Endodermal cell (in vitro differentiated cells): ENCODE data around the gene DLG2. TPM values are rescaled to one million over a fixed set of nuclear protein-coding genes. Genes with fewer than 3 reads are reported as not detected.
"Not testable (repeated sequence)": the region's sequence is repeated elsewhere in the genome, so short reads cannot be mapped to it uniquely, and the experiment has no call there.

ENCODE experiments used
- DNase-seq: peaks from one replicate; pipeline ENCODE4 v3.0.0-alpha.2; 2017
- H3K27ac ChIP-seq: 2 replicates; pipeline ENCODE4 v1.5.1; 2013; ENCODE audit warnings: mild to moderate bottlenecking, low read depth, low read length, moderate library complexity
- H3K27me3 ChIP-seq: 2 replicates; pipeline ENCODE4 v1.6.1; 2013; ENCODE audit warnings: mild to moderate bottlenecking, low read length, moderate library complexity; ENCODE audit not compliant: insufficient read depth, control insufficient read depth, poor library complexity, severe bottlenecking
- H3K36me3 ChIP-seq: 2 replicates; pipeline ENCODE4 v1.7.0; 2013; ENCODE audit warnings: mild to moderate bottlenecking, low read length, moderate library complexity; ENCODE audit not compliant: control insufficient read depth, insufficient read depth
- H3K4me1 ChIP-seq: one replicate; pipeline ENCODE4 v1.7.0; 2013; ENCODE audit warnings: low read length; ENCODE audit not compliant: control insufficient read depth, insufficient read depth
- H3K4me3 ChIP-seq: 2 replicates; pipeline ENCODE4 v1.5.1; 2013; ENCODE audit warnings: mild to moderate bottlenecking, low read length, moderate library complexity
- H3K9ac ChIP-seq: 2 replicates; pipeline ENCODE4 v1.6.1; 2013; ENCODE audit warnings: mild to moderate bottlenecking, low read length, moderate library complexity; ENCODE audit not compliant: poor library complexity, severe bottlenecking; ENCODE audit errors: extremely low read depth
- H3K9me3 ChIP-seq: 2 replicates; pipeline ENCODE4 v1.6.1; 2013; ENCODE audit warnings: mild to moderate bottlenecking, low read length, moderate library complexity; ENCODE audit not compliant: control insufficient read depth
- H3K27ac Mint-ChIP-seq: 2 replicates; pipeline ENCODE4 v1.8.0; 2020; ENCODE audit warnings: mixed read lengths
- H3K27me3 Mint-ChIP-seq: 2 replicates; pipeline ENCODE4 v1.8.0; 2021; ENCODE audit warnings: mild to moderate bottlenecking, mixed read lengths; ENCODE audit not compliant: insufficient read depth
- H3K36me3 Mint-ChIP-seq: 2 replicates; pipeline ENCODE4 v1.8.0; 2020; ENCODE audit warnings: low read depth, mixed read lengths
- H3K4me1 Mint-ChIP-seq: 2 replicates; pipeline ENCODE4 v1.8.0; 2020; ENCODE audit warnings: mixed read lengths
- H3K4me3 Mint-ChIP-seq: 2 replicates; pipeline ENCODE4 v1.8.0; 2020; ENCODE audit warnings: mild to moderate bottlenecking, moderate library complexity, mixed read lengths
- H3K9me3 Mint-ChIP-seq: 2 replicates; pipeline ENCODE4 v1.8.0; 2020; ENCODE audit warnings: mild to moderate bottlenecking, mixed read lengths
- CTCF ChIP-seq: fragments of 200-600 bp; sonication (generic); conservative IDR thresholded peaks from 2 replicates; pipeline ENCODE4 v1.5.0; 2021; ENCODE audit warnings: antibody characterized with exemption, mild to moderate bottlenecking
- WGBS, 2 experiments: methylation state at CpG; one replicate each; pipeline versions ENCODE4 v1.1.5 to v1.1.7; 2013; ENCODE audit warnings: missing lambda C conversion rate in 2 of 2, mixed read lengths in 1 of 2; ENCODE audit not compliant: insufficient coverage in 1 of 2, insufficient read length in 1 of 2; 5-methylcytosine and 5-hydroxymethylcytosine counted together
- total RNA-seq, 2 donors: library from RNA; stranded (reverse); fragmentation: NEBNext Ultra II Directional in 1 of 2; extraction: Animal tissue kit (Norgen Biotek cat#: 25700) in 1 of 2; gene quantifications; 2 replicates in 1 of 2; 3 replicates in 1 of 2; pipeline ENCODE4 v1.2.1, GENCODE V29; 2021

The DLG2 gene
- total RNA-seq, 2 donors from 2014 or later, result 9.6 to 10.6 TPM

- Mint-ChIP-seq H3K36me3 (no peaks in the 10 kb centered on the region), H3K9me3 (no peaks in the 10 kb centered on the region), H3K27me3 (no peaks in the 10 kb centered on the region), H3K27ac (no peak overlapping the region), H3K4me1 (no peaks in the 10 kb centered on the region), H3K4me3 (no peak overlapping the region)
- H3K4me1 ChIP-seq, result no peaks in the 10 kb centered on the region
- no peaks in the 10 kb centered on the region for H3K9me3 ChIP-seq
- H3K27ac ChIP-seq, result no peak overlapping the region
- TF ChIP-seq CTCF, result no peak
- no peak overlapping the region for H3K9ac ChIP-seq
- no peaks in the 10 kb centered on the region for H3K27me3 ChIP-seq
- H3K4me3 ChIP-seq, result no peak overlapping the region
- no peaks in the 10 kb centered on the region for H3K36me3 ChIP-seq
- DNase-seq, result no peak
- WGBS, 2 experiments, result 86% methylated on average over 3 of the region's 4 CpGs; no CpG with 5 or more reads in 1 of the 2 experiments
These were observed 838.9 kb downstream of the DLG2 start for GRCh38 chr11:84788220-84788619.

GRCh38 chr11:84784158-84784557 is 843.0 kb downstream of the DLG2 start:
- H3K4me3 ChIP-seq, H3K9me3 Mint-ChIP-seq, H3K27me3 ChIP-seq, H3K27ac ChIP-seq, DNase-seq, H3K9ac ChIP-seq, H3K4me1 ChIP-seq, H3K36me3 ChIP-seq, H3K36me3 Mint-ChIP-seq, H3K4me3 Mint-ChIP-seq, H3K27ac Mint-ChIP-seq, H3K27me3 Mint-ChIP-seq, H3K9me3 ChIP-seq, H3K4me1 Mint-ChIP-seq: not testable (repeated sequence)
- 95% methylated on average over 3 of the region's 4 CpGs; no CpG with 5 or more reads in 1 of the 2 experiments for WGBS, 2 experiments

- H3K27ac Mint-ChIP-seq, result no peak overlapping the region
- peak; percentile 78 for TF ChIP-seq CTCF
- H3K4me3 Mint-ChIP-seq, result no peak overlapping the region
- no peaks in the 10 kb centered on the region for H3K27me3 Mint-ChIP-seq
- H3K27ac ChIP-seq, result no peak overlapping the region
- H3K4me1 ChIP-seq, result no peaks in the 10 kb centered on the region
- 37 to 40% methylated on average over 1 to 2 of the region's 3 CpGs for WGBS, 2 experiments
- peaks cover 1% of the 10 kb centered on the region for H3K4me1 Mint-ChIP-seq
- H3K36me3 ChIP-seq, result no peaks in the 10 kb centered on the region
- no peak overlapping the region for H3K9ac ChIP-seq
- DNase-seq, result no peak
- no peaks in the 10 kb centered on the region for H3K9me3 ChIP-seq
- no peaks in the 10 kb centered on the region for H3K36me3 Mint-ChIP-seq
- no peaks in the 10 kb centered on the region for H3K27me3 ChIP-seq
- no peaks in the 10 kb centered on the region for H3K9me3 Mint-ChIP-seq
- no peak overlapping the region for H3K4me3 ChIP-seq
These were observed 846.4 kb downstream of the DLG2 start for GRCh38 chr11:84780689-84781293.

DNA sequence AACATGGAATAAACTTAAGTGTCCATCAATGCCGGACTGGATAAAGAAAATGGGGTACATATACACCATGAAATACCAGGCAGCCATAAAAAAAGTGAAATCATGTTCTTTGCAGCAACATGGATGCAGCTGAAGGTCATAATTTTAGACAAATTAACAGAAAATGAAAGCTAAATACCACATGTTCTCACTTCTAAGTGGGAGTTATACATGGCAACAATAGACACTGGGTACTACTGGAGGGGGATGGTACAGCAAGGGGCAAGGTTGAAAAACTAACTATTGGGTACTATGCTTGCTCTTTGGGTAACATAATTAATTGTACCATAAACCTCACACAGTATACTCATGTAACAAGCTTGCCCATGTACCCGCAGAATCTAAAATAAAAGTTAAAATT is 851.6 kb downstream of the DLG2 start:
- Histone ChIP-seq H3K27ac (no peak overlapping the region), H3K36me3 (no peaks in the 10 kb centered on the region), H3K4me1 (no peaks in the 10 kb centered on the region), H3K4me3 (no peak overlapping the region), H3K9ac (no peak overlapping the region), H3K27me3 (no peaks in the 10 kb centered on the region), H3K9me3 (peaks cover 6% of the 10 kb centered on the region)
- H3K9me3 Mint-ChIP-seq, result peaks cover 14% of the 10 kb centered on the region
- no peaks in the 10 kb centered on the region for H3K4me1 Mint-ChIP-seq
- 88 to 96% methylated on average over 1 to 2 of the region's 2 CpGs for WGBS, 2 experiments
- no peaks in the 10 kb centered on the region for H3K36me3 Mint-ChIP-seq
- DNase-seq, result no peak
- no peak for TF ChIP-seq CTCF
- H3K27ac Mint-ChIP-seq, result no peak overlapping the region
- H3K4me3 Mint-ChIP-seq, result no peak overlapping the region
- no peaks in the 10 kb centered on the region for H3K27me3 Mint-ChIP-seq
